Ovary (tissue), 3 donors: ENCODE data around the gene KLHL12.

Experiments
- CTCF ChIP-seq, 3 donors: fragments of 450-650 bp in 2 of 3; fragments of 200-600 bp in 1 of 3; IDR thresholded peaks; one replicate each; pipeline versions ENCODE4 v1.5.1 to v1.8.0; 2016 to 2022; ENCODE audit warnings: antibody characterized with exemption in 3 of 3, mild to moderate bottlenecking in 1 of 3
- EP300 ChIP-seq: sonication (generic); formaldehyde crosslinking; IDR thresholded peaks from one replicate; pipeline ENCODE4 v1.6.1; 2017; ENCODE audit warnings: antibody characterized with exemption
- POLR2A ChIP-seq: fragments of 450-650 bp; IDR thresholded peaks from one replicate; pipeline ENCODE4 v1.6.1; 2017; ENCODE audit warnings: antibody characterized with exemption, mild to moderate bottlenecking, moderate library complexity
- donor health status: DM: no; HTN: no; CAD: no.

GRCh38 chr1:202844935-202845334, 82.1 kb downstream of the KLHL12 start:
- TF ChIP-seq CTCF (IDR thresholded peaks at IDR 0.05) (no peak), POLR2A (no peak), EP300 (no peak)
